ENCODE data around the gene NDUFB6.
"Not testable (repeated sequence)": the region's sequence is repeated elsewhere in the genome, so short reads cannot be mapped to it uniquely, and the experiment has no call there.

The NDUFB6 gene

GRCh38 chr9:32572900-32573523 is at the start of gene NDUFB6:
Gene NDUFB6, minus strand, starts transcription at chr9:32573159. Its CDS starts 99 bp downstream, at chr9:32573060.
- peak; percentile 95 for DNase-seq

- DNase-seq = no peak
Observed at GRCh38 chr9:32618261-32618660, 45.3 kb upstream of the NDUFB6 start.

DNA sequence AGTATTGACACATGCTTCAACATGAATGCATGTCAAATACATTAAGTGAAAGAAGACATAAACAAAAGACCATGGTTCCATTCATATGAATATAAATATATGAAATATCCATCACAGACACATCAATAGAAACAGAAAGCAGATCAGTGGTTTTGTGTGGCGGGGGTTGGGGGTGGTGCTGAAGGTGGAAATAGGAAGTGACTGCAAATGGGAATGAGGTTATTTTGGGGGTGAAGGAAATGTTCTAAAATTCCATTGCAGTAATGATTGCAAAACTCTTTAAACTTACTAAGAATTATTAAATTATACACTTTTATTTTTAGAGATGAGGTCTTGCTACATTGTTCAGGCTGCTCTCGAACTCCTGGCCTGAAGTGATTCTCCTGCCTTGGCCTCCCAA is 33.9 kb upstream of the NDUFB6 start:
- no peak for DNase-seq

- peak; percentile 42 for DNase-seq
Observed at GRCh38 chr9:32603914-32604852, 31.2 kb upstream of the NDUFB6 start.

DNA sequence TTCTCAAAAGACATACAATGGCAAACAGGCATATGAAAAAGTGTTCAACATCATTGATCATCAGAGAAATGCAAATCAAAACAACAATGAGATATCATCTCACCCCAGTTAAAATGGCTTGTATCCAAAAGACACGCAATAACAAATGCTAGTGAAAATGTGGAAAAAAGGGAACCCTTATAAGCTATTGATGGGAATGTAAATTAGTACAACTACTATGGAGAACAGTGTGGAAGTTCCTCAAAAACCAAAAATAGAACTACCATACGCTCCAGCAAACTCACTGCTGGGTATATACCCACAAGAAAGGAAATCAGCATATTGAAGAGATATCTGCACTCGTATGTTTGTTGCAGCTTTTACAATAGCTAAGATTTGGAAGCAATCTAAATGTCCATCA is 26.1 kb upstream of the NDUFB6 start:
- DNase-seq = not testable (repeated sequence)

GRCh38 chr9:32596936-32597335 is 24.0 kb upstream of the NDUFB6 start:
- DNase-seq = no peak

GRCh38 chr9:32596096-32596865 is 23.3 kb upstream of the NDUFB6 start:
- no peak for DNase-seq

DNA sequence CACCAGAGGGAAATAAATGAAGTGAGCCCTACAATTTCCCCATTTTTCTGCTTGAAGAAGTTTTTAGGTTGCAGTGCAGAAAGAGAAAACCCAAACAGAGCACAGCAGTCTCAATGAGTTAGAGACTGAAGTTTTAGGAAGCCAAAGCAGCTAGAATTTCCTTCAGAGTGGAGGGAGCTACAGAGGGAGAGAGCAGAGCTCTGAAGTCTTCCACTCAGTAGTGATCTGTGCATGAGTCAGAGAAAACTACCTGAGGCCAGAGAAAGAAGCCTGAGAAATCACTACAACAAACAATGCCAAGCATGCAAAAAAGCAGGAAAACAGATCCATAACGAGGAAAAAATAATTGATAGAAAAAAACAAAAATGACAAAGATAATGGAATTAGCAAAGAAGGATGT is 17.9 kb upstream of the NDUFB6 start:
- no peak for DNase-seq

- no peak for DNase-seq
Observed at GRCh38 chr9:32590476-32590875, 17.5 kb upstream of the NDUFB6 start.

- DNase-seq = no peak
Observed at GRCh38 chr9:32589083-32589723, 16.2 kb upstream of the NDUFB6 start.

- no peak for DNase-seq
Observed at GRCh38 chr9:32587901-32588300, 14.9 kb upstream of the NDUFB6 start.

- DNase-seq = no peak
Observed at GRCh38 chr9:32584784-32585183, 11.8 kb upstream of the NDUFB6 start.

DNA sequence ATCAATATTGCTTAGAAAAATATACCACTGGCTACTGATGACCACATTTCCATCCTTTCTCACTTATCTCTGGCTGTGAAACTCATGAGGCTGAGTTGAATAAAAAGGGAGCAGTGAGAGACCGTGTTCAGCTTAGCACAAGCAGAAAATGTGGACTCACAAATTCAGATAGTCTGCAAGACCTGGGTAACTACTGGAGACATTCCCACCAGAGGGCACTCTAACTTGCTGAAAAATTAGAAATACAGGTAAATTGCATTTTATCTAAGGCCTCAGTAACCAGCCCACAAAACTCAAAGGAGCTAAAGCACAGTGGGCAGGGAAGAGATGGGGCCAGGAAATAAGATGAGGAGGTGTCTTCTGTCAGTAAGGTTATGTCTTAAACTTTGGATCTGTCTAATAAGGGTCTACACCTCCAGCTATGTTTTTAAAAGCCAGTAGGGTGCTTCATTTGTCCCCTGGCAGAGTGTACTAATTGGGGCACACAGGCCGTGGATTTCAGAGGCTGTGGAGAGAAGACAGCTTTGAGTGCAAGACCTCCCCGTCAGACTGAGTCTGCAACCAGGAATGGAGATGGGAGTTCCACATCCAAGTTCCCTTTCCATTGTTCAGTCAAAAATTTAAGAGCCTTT is 8.7 kb upstream of the NDUFB6 start:
- peak; percentile 68 for DNase-seq

GRCh38 chr9:32580631-32581300 is 7.8 kb upstream of the NDUFB6 start:
- DNase-seq = no peak

GRCh38 chr9:32579706-32580331 is 6.9 kb upstream of the NDUFB6 start:
- peak; percentile 53 for DNase-seq

DNA sequence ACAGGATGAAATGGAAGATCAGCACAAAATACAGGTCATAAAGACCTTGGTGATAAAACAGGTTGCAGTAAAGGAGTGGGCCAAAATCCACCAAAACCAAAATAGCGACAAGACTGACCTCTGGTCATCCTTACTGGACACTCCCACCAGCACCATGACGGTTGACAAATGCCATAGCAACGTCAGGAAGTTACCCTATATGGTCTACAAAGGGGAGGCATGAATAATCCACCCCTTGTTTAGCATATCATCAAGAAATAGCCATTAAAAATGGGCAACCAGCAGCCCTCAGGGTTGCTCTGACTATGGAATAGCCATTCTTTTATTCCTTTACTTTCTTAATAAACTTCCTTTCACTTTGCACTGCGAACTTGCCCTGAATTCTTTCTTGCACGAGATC is 6.0 kb upstream of the NDUFB6 start:
- no peak for DNase-seq

- no peak for DNase-seq
Observed at GRCh38 chr9:32577316-32577715, 4.4 kb upstream of the NDUFB6 start.

GRCh38 chr9:32574858-32575257 is 1.9 kb upstream of the NDUFB6 start:
- no peak for DNase-seq

GRCh38 chr9:32573821-32574220 is 862 bp upstream of the NDUFB6 start:
- DNase-seq = no peak

GRCh38 chr9:32571969-32572899 is 725 bp downstream of the NDUFB6 start:
- DNase-seq = peak; percentile 72
